ENCODE measurements around the gene LMNA.

DNA sequence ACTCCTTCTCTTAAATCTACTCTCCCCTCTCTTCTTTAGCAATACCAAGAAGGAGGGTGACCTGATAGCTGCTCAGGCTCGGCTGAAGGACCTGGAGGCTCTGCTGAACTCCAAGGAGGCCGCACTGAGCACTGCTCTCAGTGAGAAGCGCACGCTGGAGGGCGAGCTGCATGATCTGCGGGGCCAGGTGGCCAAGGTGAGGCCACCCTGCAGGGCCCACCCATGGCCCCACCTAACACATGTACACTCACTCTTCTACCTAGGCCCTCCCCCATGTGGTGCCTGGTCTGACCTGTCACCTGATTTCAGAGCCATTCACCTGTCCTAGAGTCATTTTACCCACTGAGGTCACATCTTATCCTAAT, 16.0 kb downstream of the LMNA start:
- TF ChIP-seq, protein P1, sequence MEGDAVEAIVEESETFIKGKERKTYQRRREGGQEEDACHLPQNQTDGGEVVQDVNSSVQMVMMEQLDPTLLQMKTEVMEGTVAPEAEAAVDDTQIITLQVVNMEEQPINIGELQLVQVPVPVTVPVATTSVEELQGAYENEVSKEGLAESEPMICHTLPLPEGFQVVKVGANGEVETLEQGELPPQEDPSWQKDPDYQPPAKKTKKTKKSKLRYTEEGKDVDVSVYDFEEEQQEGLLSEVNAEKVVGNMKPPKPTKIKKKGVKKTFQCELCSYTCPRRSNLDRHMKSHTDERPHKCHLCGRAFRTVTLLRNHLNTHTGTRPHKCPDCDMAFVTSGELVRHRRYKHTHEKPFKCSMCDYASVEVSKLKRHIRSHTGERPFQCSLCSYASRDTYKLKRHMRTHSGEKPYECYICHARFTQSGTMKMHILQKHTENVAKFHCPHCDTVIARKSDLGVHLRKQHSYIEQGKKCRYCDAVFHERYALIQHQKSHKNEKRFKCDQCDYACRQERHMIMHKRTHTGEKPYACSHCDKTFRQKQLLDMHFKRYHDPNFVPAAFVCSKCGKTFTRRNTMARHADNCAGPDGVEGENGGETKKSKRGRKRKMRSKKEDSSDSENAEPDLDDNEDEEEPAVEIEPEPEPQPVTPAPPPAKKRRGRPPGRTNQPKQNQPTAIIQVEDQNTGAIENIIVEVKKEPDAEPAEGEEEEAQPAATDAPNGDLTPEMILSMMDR (IDR thresholded peaks at IDR 0.05; ENCODE audit: borderline replicate concordance, extremely low read depth, low read length, poor library complexity, severe bottlenecking), result no peak
- TF ChIP-seq EZH2 (IDR thresholded peaks at IDR 0.05; ENCODE audit: borderline replicate concordance, low read depth, low read length, severe bottlenecking), result no peak

All from DND-41 (cell line).